Thymus (tissue), 11 donors: ENCODE results near the gene CDH4. TPM values are rescaled to one million over a fixed set of nuclear protein-coding genes. Genes with fewer than 3 reads are reported as not detected.

ENCODE experiments used
- DNase-seq, 9 donors: peaks; one replicate each; pipeline ENCODE4 v3.0.0-alpha.2; 2013; ENCODE audit warnings: low spot score in 9 of 9, low read depth in 6 of 9, missing footprints in 1 of 9
- H3K27ac ChIP-seq, 2 donors: one replicate each; pipeline ENCODE4 v1.5.1; 2013; ENCODE audit warnings: control low read depth in 1 of 2, low read depth in 1 of 2, low read length in 1 of 2, mild to moderate bottlenecking in 1 of 2, moderate library complexity in 1 of 2
- H3K27me3 ChIP-seq, 2 donors: one replicate each; pipeline ENCODE4 v1.5.1; 2013; ENCODE audit warnings: low read length in 1 of 2; ENCODE audit not compliant: control insufficient read depth in 2 of 2, insufficient read depth in 1 of 2
- H3K36me3 ChIP-seq, 2 donors: one replicate each; pipeline ENCODE4 v1.5.1; 2013; ENCODE audit warnings: low read length in 1 of 2, mild to moderate bottlenecking in 1 of 2, moderate library complexity in 1 of 2; ENCODE audit not compliant: control insufficient read depth in 2 of 2, insufficient read depth in 2 of 2
- H3K4me1 ChIP-seq, 2 donors: one replicate each; pipeline ENCODE4 v1.5.1; 2013; ENCODE audit warnings: low read length in 2 of 2; ENCODE audit not compliant: control insufficient read depth in 2 of 2, insufficient read depth in 2 of 2
- H3K4me3 ChIP-seq, 2 donors: one replicate each; pipeline ENCODE4 v1.5.1; 2013; ENCODE audit warnings: low read length in 2 of 2, control low read depth in 1 of 2, mild to moderate bottlenecking in 1 of 2
- H3K9me3 ChIP-seq, 2 donors: one replicate each; pipeline ENCODE4 v1.5.1; 2013; ENCODE audit warnings: low read length in 1 of 2, mild to moderate bottlenecking in 1 of 2; ENCODE audit not compliant: control insufficient read depth in 2 of 2, insufficient read depth in 1 of 2
- WGBS: extraction: QIAGEN DNeasy Blood & Tissue Kit; methylation state at CpG from one replicate; pipeline ENCODE4 v1.1.7; 2013; 5-methylcytosine and 5-hydroxymethylcytosine counted together
- polyA plus RNA-seq: library from polyadenylated mRNA; stranded (reverse); fragments of 200-250 nt; gene quantifications from one replicate; pipeline ENCODE4 v1.2.3, GENCODE V29; 2013
- total RNA-seq: library from RNA; stranded (reverse); fragments of 120-200 nt; gene quantifications from one replicate; pipeline ENCODE4 v1.2.4, GENCODE V29; 2013
- donor health status: healthy.

The CDH4 gene
- total and polyA plus RNA-seq, 2 donors: 0.34 to 0.61 TPM

- Histone ChIP-seq H3K9me3 (peaks cover 0 to 3% of the 10 kb centered on the region in 2 donors), H3K36me3 (no peaks in the 10 kb centered on the region), H3K27ac (no peak overlapping the region), H3K4me3 (no peak overlapping the region), H3K4me1 (no peaks in the 10 kb centered on the region), H3K27me3 (no peaks in the 10 kb centered on the region)
- DNase-seq: no peak
- 83% methylated on average over 16 of the region's 16 CpGs for WGBS
Measured at GRCh38 chr20:61580958-61581824, 329.1 kb downstream of the CDH4 start.

- 70% methylated on average over 14 of the region's 14 CpGs for WGBS
- Histone ChIP-seq H3K4me1 (no peaks in the 10 kb centered on the region), H3K27ac (no peak overlapping the region), H3K27me3 (no peaks in the 10 kb centered on the region), H3K36me3 (no peaks in the 10 kb centered on the region), H3K9me3 (peaks cover 0 to 5% of the 10 kb centered on the region in 2 donors), H3K4me3 (no peak overlapping the region)
- DNase-seq: no peak
Measured at GRCh38 chr20:61581825-61582188, 329.7 kb downstream of the CDH4 start.

GRCh38 chr20:61582196-61582923, 330.3 kb downstream of the CDH4 start:
- Histone ChIP-seq H3K27ac (no peak overlapping the region), H3K4me1 (no peaks in the 10 kb centered on the region), H3K27me3 (no peaks in the 10 kb centered on the region), H3K36me3 (no peaks in the 10 kb centered on the region), H3K9me3 (peaks cover 0 to 9% of the 10 kb centered on the region in 2 donors), H3K4me3 (no peak overlapping the region)
- no peak for DNase-seq
- WGBS: 88% methylated on average over 15 of the region's 15 CpGs

DNA sequence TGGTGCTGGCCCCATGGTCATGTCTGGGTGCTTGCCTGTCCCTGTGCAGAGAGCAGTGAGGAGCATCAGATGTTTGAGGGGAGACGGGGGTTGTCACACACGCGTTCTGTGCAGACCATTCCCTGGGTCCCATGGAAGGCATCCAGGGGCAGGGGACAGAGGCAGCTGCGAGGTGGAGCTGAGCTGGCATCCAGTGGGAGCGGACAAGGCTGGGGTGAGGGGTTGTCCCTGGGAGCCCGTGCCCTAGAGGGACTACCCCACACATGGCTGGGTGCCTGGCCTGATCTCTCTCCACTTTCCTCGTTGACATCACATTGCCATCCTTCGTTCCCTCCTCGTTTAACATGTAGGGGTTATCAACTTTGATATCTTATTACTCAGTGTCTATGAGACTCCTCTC, 331.3 kb downstream of the CDH4 start:
- no peaks in the 10 kb centered on the region for H3K36me3 ChIP-seq
- WGBS: 93% methylated on average over 9 of the region's 9 CpGs
- H3K4me1 ChIP-seq: no peaks in the 10 kb centered on the region
- H3K4me3 ChIP-seq: no peak overlapping the region
- H3K27me3 ChIP-seq: peaks cover 0 to 2% of the 10 kb centered on the region in 2 donors
- H3K9me3 ChIP-seq: peaks cover 0 to 9% of the 10 kb centered on the region in 2 donors
- no peak overlapping the region for H3K27ac ChIP-seq
- no peak for DNase-seq

GRCh38 chr20:61584851-61585250, 332.8 kb downstream of the CDH4 start:
- no peak for DNase-seq
- H3K27me3 ChIP-seq: peaks cover 0 to 3% of the 10 kb centered on the region in 2 donors
- 51% methylated on average over 10 of the region's 10 CpGs for WGBS

GRCh38 chr20:61585764-61586163, 333.7 kb downstream of the CDH4 start:
- H3K4me3 ChIP-seq: no peak overlapping the region
- peaks cover 0 to 14% of the 10 kb centered on the region in 2 donors for H3K9me3 ChIP-seq
- H3K27ac ChIP-seq: no peak overlapping the region
- no peaks in the 10 kb centered on the region for H3K4me1 ChIP-seq
- WGBS: over 99% methylated on average over 2 of the region's 2 CpGs
- peaks cover 0 to 3% of the 10 kb centered on the region in 2 donors for H3K27me3 ChIP-seq
- no peak for DNase-seq
- no peaks in the 10 kb centered on the region for H3K36me3 ChIP-seq

More at GRCh38 chr20:61584851-61585250, 332.8 kb downstream of the CDH4 start:
- no peak overlapping the region for H3K4me3 ChIP-seq
- H3K36me3 ChIP-seq: no peaks in the 10 kb centered on the region
- H3K9me3 ChIP-seq: peaks cover 0 to 11% of the 10 kb centered on the region in 2 donors
- H3K4me1 ChIP-seq: no peaks in the 10 kb centered on the region
- H3K27ac ChIP-seq: no peak overlapping the region

GRCh38 chr20:61587036-61587435, 335.0 kb downstream of the CDH4 start:
- Histone ChIP-seq H3K4me3 (no peak overlapping the region), H3K27ac (no peak overlapping the region), H3K36me3 (no peaks in the 10 kb centered on the region), H3K27me3 (peaks cover 0 to 3% of the 10 kb centered on the region in 2 donors), H3K9me3 (peaks cover 0 to 14% of the 10 kb centered on the region in 2 donors), H3K4me1 (no peaks in the 10 kb centered on the region)
- DNase-seq: no peak
- 89% methylated on average over 7 of the region's 7 CpGs for WGBS

GRCh38 chr20:61587681-61588289, 335.7 kb downstream of the CDH4 start:
- Histone ChIP-seq H3K27ac (no peak overlapping the region), H3K36me3 (no peaks in the 10 kb centered on the region), H3K9me3 (peaks cover 4 to 14% of the 10 kb centered on the region in 2 donors), H3K4me3 (no peak overlapping the region), H3K4me1 (no peaks in the 10 kb centered on the region), H3K27me3 (peaks cover 0 to 3% of the 10 kb centered on the region in 2 donors)
- 94% methylated on average over 16 of the region's 16 CpGs for WGBS
- DNase-seq: no peak
